Stimulated activated CD4-positive, alpha-beta T cell treated with anti-CD3 and anti-CD28 coated beads, Interleukin-4, amount 100 ng/mL, for 48 hours (primary cell): ENCODE data around the gene C6orf132.

Experiments
- DNase-seq, 2 donors: peaks; one replicate each; pipeline ENCODE4 v3.0.0-alpha.2; 2020; ENCODE audit warnings: low read depth in 2 of 2

The C6orf132 gene

GRCh38 chr6:42135161-42135560, 7.3 kb downstream of the C6orf132 start:
- DNase-seq: no peak

- DNase-seq: no peak
These were observed 8.5 kb downstream of the C6orf132 start for GRCh38 chr6:42133926-42134325.

GRCh38 chr6:42131531-42131930, 10.9 kb downstream of the C6orf132 start:
- DNase-seq: no peak

GRCh38 chr6:42129360-42129676, 13.1 kb downstream of the C6orf132 start:
- DNase-seq: no peak

GRCh38 chr6:42128460-42129359, 13.7 kb downstream of the C6orf132 start:
- DNase-seq: no peak

- DNase-seq: no peak
These were observed 16.8 kb downstream of the C6orf132 start for GRCh38 chr6:42125663-42126062.

- DNase-seq: no peak
These were observed 17.2 kb downstream of the C6orf132 start for GRCh38 chr6:42125231-42125630.

GRCh38 chr6:42124223-42124836, 18.1 kb downstream of the C6orf132 start:
- no peak for DNase-seq

GRCh38 chr6:42123379-42124103, 18.9 kb downstream of the C6orf132 start:
- no peak for DNase-seq

- DNase-seq: no peak
These were observed 21.2 kb downstream of the C6orf132 start for GRCh38 chr6:42120895-42121865.

- DNase-seq: no peak
These were observed 24.0 kb downstream of the C6orf132 start for GRCh38 chr6:42118162-42119001.

- no peak for DNase-seq
These were observed 24.6 kb downstream of the C6orf132 start for GRCh38 chr6:42117843-42118161.

- DNase-seq: no peak
These were observed 28.3 kb downstream of the C6orf132 start for GRCh38 chr6:42113936-42114636.

- DNase-seq: no peak
These were observed 30.1 kb downstream of the C6orf132 start for GRCh38 chr6:42112351-42112750.

GRCh38 chr6:42110683-42111082, 31.7 kb downstream of the C6orf132 start:
- no peak for DNase-seq

- no peak for DNase-seq
These were observed 34.3 kb downstream of the C6orf132 start for GRCh38 chr6:42108071-42108470.

- DNase-seq: no peak
These were observed 36.1 kb downstream of the C6orf132 start for GRCh38 chr6:42106112-42107023.

GRCh38 chr6:42105709-42106108, 36.7 kb downstream of the C6orf132 start:
- no peak for DNase-seq

GRCh38 chr6:42105156-42105648, 37.2 kb downstream of the C6orf132 start:
- no peak for DNase-seq
